GM18502 (cell line): ENCODE measurements around the gene ZNF141.
"Not testable (repeated sequence)": the region's sequence is repeated elsewhere in the genome, so short reads cannot be mapped to it uniquely, and the experiment has no call there.

Source experiments
- ATAC-seq: cut with Tn5 transposase; IDR thresholded peaks from one replicate; pipeline ENCODE4 v1.9.1; 2021; ENCODE audit warnings: mild to moderate bottlenecking; ENCODE audit not compliant: unreplicated experiment, poor library complexity

The ZNF141 gene

GRCh38 chr4:337143-337931 is at the start of gene ZNF141:
ZNF141 (plus strand) TSS chr4:337814; CDS start chr4:337984, 170 bp downstream.
- ATAC-seq: peak; percentile 96

- ATAC-seq: no peak
These were observed 48.7 kb upstream of the ZNF141 start for GRCh38 chr4:288891-289290.

GRCh38 chr4:294732-295131 is 42.9 kb upstream of the ZNF141 start:
- no peak for ATAC-seq

DNA sequence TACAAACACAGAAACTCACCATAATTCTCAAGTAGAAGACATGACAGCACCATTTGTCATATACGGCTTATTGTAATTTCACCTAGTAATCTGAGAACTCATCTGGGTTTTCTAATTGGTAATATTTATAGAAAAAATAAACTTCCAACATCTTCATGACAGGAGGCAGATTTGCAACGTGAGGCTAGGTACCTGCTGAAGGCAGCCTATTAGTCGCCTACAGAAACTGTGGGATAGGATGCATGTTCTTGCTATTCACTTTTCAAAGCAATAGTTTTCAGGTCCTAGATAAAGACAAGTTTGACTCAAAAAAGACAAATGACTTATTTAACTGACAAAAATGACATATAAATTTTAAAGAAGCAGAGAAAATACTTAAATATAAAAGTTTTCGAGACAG is 35.2 kb upstream of the ZNF141 start:
- ATAC-seq: no peak

DNA sequence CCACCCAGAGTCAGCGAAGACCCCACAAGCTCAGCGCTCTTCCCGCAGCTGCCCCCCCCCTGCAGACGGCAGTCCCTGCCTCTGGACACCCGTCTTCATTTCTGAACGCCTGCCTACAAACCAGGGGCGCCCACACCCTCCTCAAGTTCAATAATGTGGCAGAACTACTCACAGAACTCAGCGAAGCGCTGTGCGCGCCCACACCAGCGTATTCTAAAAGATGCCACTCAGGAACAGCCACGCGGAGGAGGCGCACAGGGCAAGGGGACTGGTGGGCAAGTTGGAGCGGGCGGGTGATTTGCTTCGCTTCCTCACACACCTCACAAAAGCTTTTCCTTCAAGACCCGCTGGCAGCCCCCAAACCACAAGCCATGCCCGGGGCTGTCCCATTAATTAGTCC is 33.1 kb upstream of the ZNF141 start:
- not testable (repeated sequence) for ATAC-seq

DNA sequence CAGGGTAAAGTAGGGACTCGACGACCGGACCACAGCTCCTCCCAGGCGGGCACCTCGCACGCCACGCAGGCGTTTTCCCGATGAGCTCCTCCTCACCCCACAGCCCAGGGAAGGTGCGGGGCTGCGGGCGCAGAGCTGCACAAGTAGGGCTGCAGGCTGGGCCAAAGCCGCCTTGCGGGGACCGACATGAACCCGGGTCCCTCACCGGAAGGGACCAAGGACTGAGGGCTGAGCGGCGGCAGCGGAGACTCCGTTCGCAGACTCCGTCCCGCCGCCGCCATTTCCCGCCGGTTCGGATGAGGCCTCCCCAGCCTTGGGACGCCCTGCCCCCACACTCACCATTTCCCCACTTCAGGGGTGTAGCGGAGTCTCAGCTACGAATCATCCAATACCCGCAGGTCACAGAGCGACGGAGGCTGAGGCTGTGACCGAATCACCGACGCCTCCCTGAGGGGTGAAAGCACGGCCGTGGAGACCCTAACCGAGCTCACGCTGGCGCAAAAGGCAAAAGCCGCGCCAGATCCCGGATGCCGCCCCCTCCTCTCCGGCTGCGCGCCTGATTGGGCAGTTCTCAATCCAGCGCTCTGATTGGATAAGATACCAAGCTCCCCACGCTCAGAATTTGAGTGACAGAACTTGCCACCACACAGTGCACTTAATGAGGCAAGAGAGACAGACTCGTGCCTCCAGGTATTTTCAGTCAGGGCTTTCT is 32.5 kb upstream of the ZNF141 start, which contains the start of gene ZNF732:
Gene ZNF732, minus strand, starts transcription at position 506 of the 712 bp plus-strand sequence. Its CDS starts 164 bp downstream, at position 342.
- no peak for ATAC-seq

- ATAC-seq: no peak
These were observed 31.1 kb upstream of the ZNF141 start for GRCh38 chr4:306551-306961.

GRCh38 chr4:309807-310206 is 27.8 kb upstream of the ZNF141 start:
- ATAC-seq: no peak

DNA sequence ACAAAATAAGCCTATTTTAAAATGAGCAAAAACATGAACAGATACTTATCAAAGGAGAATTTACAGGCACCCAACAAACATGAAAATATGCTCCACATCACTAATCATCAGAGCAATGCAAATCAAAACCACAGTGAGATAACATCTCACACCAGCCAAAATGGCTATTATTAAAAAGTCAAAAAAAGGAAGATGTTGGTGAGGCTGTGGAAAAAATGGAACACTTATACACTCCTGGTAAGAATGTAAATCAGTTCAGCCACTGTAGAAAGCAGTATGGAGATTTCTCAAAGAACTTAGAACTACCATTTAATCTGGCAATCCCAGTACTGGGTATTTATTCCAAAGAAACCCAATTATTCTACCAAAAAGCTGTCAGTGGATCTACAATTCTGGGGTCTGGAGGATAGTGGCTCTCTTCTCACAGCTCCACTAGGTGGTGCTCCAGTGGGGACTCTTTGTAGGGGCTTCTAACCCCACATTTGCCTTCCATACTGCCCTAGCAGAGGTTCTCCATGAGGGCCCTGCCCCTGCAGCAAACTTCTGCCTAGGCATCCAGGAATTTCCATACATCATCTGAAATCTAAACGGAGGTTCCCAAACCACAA is 23.2 kb upstream of the ZNF141 start:
- ATAC-seq: no peak

- ATAC-seq: no peak
These were observed 8.9 kb upstream of the ZNF141 start for GRCh38 chr4:328729-329128.

- ATAC-seq: no peak
These were observed 2.1 kb upstream of the ZNF141 start for GRCh38 chr4:335515-335914.

DNA sequence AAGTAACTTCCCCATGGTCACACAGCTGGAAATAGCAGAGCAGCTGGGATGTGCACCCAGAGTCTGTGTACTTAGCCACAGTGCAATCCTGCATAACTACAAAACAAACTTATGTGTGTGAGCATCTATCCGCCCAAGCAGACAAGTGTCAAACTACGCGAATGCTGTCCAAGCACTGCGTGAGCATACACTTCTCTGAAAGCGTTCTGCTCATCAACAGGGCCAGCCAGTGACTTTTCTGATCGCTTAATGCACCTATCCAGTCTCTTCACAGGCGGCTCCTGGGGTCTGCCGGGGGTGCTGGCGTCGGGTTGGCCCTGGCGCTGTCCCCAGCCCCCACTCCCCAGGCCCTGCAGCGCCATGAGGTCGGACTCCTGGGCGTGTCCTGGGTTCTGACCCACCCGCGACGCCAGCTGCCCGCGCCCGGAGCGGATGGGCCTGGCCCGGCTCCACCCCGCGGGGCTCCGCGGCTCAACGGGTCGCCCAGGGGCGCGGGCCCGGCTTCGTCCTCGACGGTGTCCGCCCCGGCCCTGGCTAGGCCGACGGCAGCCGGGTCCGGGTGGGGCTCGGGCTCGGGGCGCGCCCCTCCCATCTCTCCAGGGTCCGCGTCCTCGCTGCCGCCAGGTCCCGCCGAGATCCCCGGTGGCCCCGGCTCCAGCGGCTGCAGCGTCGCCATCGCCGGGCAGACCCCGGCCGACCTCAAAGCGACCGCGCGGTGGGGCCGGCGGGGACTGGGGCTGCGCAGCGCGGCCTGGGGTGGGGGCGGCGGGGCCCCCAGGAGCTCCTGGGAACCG is 1.3 kb upstream of the ZNF141 start:
- ATAC-seq: no peak

- ATAC-seq: peak; percentile 0
These were observed 796 bp upstream of the ZNF141 start for GRCh38 chr4:336893-337142.

DNA sequence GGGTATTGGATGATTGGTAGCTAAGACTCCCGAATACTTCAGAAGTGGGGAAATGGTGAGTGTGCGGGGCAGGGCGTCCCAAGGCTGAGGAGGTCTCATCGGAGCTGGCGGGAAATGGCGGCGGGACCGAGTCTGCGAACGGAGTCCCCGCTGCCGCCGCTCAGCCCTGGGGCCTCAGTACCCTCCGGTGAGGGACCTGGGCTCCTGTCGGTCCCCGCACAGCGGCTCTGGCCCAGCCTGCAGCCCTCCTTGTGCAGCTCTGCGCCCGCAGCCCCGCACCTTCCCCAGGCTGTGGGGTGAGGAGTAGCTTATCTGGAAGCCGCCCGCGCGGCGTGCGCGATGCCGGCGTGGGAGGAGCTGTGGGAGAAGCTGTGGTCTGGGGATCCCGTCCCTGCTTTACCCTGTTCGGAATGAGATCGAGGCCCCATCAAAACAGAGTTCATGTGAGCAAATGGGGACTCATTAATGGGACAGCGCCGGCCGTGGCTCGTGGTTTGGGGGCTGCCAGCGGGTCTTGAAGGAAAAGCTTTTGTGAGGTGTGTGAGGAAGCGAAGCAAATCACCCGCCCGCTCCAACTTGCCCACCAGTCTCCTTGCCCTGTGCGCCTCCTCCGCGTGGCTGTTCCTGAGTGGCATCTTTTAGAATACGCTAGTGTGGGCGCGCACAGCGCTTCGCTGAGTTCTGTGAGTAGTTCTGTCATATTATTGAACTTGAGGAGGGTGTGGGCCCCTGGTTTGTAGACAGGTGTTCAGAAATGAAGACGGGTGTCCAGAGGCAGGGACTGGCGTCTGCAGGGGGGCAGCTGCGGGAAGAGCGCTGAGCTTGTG is 531 bp downstream of the ZNF141 start:
- ATAC-seq: peak; percentile 47

DNA sequence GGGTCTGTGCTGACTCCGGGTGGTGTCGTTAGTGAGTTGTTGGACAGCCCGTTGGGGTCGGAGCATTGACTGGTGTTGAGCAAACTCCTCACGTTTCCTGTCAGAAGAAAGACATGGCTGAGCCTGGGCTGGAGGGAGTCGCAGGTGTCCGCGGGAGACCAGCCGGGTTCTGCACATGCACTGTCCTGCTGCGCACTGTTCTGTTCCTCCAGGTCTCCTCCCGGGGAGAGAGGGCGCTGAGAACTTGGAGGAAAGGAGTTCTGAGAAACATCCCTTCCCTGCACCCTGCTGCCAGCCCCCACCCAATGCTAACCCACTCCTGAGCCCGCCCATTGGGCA is 1.1 kb downstream of the ZNF141 start:
- ATAC-seq: no peak

DNA sequence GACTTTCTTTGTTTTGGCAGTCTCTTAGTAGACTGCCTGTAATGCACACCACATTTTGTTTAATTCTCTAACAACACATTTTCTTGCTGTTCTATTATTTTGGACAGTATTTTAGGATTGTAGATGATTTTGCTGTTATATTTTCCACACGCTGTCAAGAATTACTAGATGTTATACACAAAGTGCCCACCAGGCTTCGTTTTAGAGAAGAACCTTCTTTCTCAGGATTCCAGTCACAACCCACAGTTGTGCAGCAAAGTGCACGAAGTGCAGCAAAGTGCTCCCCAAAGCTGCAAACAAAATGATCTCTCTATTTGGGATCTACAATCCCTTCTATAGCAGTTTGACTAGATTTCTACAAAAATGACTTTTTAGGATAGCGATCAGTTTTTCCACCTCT is 2.4 kb downstream of the ZNF141 start:
- ATAC-seq: no peak

DNA sequence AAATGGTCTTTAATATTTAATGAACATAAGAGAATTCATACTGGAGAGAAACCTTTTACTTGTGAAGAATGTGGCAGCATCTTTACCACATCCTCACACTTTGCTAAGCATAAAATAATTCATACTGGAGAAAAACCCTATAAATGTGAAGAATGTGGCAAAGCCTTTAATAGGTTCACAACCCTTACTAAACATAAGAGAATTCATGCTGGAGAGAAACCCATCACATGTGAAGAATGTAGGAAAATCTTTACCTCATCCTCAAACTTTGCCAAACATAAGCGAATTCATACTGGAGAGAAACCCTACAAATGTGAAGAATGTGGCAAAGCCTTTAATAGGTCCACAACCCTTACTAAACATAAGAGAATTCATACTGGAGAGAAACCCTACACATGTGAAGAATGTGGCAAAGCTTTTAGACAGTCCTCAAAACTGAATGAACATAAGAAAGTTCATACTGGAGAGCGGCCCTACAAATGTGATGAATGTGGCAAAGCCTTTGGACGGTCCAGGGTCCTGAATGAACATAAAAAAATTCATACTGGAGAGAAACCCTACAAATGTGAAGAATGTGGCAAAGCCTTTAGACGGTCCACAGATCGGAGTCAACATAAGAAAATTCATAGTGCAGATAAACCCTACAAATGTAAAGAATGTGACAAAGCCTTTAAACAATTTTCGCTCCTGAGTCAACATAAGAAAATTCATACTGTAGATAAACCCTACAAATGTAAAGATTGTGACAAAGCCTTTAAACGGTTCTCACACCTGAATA is 35.6 kb downstream of the ZNF141 start:
- ATAC-seq: no peak

DNA sequence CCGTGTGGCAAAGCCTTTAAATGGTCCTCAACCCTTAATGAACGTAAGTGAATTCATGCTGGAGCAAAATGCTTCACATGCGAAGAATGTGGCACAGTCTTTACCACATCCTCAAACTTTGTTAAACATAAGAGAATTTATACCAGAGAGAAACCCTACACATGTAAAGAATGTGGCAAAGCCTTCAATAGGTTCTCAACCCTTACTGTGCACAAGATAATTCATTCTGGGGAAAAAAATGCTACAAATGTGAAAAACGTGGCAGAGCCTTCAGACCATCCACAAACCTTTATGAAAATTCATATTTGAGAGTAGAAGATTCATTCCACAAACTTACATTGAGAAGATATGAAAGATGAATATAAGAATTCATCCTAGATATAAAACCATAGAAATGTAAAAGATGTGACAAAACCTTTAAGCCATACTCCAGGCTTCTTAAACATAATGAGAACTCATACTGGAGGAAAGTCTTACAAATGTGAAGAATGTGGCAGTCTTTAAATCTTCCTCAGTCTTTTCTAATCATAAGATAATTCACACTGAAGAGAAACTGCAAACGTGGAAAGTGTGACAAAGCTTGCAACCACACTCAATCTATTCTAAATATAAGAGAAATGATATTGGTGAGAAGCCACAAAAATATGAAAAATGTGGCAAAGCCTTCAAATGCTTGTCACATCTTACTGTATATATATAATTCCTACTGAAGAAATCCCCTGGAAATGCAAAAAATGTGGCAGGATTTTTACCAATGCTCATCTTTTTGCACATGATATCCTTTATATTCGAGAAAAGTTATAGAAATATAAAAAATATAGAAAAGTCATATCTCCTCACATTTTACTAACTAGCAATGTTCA is 36.9 kb downstream of the ZNF141 start:
- no peak for ATAC-seq
